T follicular helper cell (primary cell): ENCODE results near the gene TENM4.

Experiments used
- DNase-seq: peaks from one replicate; pipeline ENCODE4 v3.0.0-alpha.2; 2020; ENCODE audit warnings: low read depth

The TENM4 gene

DNA sequence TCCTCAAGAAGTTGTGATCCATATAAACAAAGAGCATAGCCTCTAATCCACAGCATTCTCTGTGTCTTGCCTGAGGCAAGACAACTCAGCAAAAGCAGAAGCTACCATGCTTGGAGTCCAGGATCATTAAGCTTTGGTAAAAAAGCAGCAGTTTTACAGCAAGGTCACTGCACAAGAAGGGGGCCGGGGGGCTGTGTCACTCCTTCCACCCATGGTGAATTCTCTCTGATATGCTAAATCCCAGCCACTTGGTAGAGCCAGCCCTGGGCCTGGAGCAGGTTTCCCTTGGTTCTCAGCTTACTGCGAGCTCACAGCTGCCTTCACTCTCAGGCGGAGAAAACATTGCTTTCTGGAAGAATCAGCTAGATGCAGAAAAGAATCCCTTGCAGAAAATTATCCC, 144.7 kb downstream of the TENM4 start:
- no peak for DNase-seq

DNA sequence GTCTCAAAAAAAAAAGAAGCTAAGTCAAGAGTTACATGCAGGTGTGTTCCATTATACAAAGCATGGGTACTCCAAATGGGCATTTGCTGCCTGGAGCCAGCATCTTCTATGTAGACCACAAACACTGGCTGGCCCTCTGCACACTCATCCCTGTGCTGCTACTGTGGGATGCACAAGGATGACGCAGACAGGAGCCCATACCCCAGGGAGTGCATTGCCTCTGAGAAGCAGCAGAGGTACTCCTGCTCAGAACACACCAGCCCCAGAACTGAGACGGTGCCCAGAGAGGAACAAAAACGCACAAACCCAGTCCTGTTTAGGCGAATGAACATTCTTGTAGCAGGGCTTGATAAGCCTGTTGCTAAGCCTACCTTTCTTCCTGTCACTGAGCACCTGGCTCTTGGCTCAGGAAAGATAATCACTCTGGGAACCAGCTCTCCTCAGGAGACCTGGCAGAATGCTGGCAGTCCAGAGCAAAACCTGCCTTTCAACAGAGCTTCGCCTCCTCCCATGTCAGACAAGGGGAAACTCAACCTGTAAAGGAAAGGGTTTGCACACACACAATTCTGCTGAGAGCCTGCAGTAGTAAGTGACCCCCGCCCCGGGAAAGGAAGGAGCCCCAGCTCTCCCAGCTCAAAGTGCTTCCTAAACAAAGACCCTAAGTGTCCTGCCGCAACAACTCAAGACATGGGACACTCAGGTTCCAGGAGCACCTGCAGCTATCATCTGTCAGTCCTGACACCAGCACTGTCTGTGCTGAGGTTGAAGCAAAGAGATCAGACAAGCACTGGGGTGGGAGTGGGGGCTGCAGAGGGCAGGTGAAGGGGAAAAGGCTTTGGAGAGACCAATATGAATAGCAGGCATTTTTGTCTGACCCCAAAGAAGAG, 145.7 kb downstream of the TENM4 start:
- DNase-seq: no peak

DNA sequence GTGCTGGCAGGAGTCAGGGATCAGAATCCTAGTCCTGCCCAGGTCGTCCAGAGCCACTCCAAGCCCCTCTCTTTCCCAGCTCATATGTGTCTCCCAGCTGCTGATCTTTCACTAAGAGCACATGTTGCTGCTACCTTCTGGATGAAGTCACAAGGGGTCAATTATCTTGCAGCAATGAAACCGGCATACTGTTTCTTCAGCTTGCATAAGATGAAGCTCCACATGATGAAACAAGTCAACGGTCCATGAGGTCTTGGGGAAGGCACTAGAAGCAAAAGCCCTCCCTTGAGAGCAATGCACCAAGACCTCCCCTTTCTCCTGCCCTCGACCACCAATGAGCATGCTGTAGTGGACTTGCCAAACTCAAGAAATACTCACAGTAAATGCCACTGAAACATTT, 148.9 kb downstream of the TENM4 start:
- DNase-seq: no peak

DNA sequence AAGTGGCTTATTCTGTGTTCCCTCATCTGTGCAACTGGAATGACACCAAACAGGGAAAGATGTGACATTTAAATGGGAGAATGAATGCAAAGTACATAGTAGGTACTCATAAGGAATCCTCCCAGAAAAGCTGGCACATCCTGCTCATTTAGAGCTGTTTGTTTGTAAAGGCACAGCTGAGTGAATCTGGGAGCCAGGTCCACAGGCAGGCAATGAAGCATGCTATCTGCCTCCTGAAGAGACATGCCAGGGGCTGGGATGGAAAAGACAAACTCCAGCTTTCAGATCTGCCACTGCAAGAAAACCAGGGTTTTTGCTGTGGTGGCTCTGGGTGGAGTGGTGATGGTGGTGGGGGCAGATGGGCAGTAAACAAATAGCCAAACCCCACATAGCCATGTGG, 150.1 kb downstream of the TENM4 start:
- no peak for DNase-seq

DNA sequence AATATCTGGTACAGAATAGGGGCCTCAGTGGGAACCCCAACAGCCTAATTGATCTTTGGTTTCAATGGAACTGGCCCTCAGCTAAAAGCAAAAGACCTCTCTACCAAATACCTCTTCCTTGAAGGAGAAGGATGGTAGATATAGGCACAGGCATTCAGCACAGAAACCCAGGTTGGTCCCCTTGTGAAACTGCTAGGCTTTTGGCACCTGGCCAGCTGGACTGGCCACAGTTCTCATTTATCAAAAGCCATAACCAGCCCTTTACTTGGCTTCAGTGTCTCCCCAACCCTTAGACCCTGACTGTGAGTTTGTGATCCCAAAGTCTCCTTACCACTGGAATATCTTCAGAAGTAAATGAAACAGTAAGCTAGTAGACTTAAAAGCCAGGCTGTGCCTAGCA, 152.9 kb downstream of the TENM4 start:
- DNase-seq: no peak

DNA sequence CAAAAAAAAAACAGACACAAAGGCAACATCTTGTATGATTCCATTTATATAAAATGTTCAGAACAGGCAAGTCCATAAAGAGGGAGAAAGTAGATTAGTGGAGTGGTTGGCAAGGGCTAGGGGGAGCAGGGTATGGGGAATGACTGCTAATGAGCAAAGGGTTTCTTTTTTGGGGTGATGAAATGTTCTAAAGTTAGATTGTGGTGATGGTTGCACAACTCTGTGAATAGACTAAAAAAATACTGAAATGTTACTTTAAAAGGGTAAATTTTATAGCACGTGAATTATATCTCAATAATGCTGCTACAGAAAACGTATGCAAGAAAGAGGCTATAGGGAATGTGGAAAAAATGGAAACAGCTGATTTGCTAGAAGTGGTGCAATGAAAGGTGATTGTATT, 155.1 kb downstream of the TENM4 start:
- no peak for DNase-seq

DNA sequence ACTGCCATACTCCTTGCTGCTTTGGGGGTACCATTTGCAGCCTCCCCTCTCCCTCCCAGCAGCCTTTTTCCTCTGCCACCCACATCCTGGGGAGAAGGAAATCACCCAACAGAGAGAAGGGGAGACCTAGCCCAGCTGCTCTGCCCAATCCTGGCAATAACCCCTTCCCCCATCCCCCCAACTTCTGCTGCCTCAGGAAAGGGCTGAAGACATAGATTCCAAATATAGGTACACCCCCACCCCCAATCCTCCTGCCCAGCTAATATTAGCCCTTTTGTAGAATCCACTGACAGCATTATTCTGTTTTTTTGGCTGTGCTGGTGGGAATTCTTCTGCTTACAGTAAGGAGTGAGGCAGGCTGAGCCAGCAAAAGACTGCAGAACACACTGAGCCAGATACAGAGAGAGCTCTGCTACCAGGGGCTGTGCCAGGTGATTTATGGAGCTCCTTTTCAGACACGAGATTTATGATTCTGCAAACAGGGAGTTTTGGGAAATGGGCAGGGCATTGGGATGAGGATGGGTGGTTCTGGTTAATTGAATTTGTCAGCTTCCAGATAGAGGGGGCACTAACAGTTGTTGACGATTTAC, 164.0 kb downstream of the TENM4 start:
- no peak for DNase-seq

DNA sequence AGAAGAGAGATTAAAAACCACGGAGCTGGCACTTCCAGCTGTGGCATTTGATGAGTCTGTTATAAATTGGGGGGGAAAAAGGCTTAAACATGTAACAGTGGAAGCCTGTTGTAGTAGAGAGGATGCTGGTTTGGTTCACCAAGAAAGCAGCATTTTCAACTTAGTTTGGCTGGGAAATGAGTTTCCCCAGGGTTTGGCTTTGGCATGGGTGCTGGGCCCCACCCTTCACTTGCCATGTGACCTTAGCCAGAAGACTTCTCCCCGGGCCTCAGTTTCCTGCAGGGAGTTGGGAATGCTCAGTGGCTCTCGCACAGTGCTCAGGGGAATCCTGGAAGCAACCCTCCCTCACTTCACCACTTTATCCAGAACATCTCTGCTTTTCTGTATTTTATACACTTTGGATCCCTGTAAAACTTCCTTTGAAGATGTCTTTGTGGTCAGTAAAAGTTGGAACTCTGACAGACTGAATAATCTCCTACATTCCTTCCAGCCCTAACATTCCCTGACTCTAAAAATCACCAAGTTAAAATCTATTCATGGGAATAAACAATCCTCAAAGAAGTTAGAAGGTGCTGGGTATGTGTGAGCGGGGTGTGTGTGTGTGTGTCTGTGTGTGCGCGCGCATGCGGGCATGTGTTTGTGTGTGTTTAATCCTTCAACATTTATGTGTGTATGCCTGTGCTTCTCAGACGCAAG, 166.0 kb downstream of the TENM4 start:
- DNase-seq: no peak

DNA sequence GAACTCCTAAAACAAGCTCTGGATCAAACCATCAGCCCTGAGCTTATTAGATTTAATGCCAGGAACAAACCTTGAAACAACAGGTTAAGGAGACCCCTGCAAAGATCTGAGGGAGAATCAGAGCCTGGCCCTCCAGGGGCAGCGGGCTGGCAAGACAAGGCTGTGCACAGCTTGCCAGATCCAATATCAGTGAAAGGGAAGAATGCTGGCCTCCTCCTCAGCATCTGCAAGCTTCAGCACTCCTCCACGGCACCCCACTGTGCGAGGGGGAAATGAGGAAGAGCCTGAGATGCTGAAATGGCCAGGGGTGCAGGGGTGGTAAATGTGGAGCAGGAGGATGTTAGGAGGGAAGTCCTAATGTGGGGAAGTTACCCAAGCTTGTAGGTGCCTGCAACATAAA, 167.0 kb downstream of the TENM4 start:
- no peak for DNase-seq

DNA sequence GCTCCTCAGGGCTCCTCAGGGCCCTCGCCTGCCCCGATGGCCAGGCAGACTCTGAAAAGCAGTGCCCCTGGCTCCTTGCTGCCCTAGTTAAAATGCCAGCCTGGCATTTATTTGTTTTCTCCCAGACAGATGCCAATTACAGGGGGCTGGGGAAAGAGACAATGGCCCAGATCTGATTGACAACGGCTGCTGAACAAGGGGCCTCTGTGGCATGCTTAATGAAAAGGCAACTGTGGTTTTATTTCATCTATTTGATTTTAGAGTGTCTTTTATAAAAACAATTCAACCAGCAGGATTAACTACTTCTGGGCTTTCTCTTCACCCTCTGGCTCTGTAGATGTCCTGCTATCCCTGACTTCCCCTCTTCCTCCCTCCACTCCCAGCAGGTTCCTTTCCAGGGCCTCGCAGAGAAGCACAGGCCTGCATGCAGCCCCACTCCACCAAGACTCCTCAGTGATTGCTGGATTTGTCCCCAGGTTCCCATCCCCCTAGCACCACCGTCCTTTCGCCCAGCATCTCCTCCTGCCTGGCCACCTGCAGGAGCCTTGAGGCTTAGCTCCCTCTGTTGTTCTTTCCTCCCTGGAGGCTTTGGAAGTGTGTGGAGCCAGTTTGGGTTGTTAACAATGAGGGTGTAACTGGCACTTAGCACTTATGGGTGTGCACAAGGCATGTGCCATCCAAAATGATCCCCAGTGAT, 171.1 kb downstream of the TENM4 start:
- no peak for DNase-seq

DNA sequence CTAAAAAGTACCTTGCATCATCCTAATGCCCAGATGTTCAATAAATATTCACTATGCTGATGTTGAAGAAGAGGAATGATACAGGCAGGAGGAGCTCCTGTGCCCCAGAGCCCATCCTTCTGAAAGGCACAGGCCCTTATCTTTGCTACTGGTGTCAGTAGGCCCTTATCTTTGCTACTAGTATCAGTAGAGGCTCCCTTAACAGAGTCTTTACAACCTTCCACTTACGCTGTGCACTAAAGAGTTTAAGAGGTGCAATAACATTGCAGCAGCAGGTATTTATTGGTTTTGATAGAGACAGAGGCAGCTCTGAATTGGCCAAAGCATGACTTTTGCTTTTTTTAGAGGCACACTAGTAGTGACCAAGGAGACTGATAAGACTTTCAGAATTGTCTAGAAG, 174.4 kb downstream of the TENM4 start:
- DNase-seq: no peak

DNA sequence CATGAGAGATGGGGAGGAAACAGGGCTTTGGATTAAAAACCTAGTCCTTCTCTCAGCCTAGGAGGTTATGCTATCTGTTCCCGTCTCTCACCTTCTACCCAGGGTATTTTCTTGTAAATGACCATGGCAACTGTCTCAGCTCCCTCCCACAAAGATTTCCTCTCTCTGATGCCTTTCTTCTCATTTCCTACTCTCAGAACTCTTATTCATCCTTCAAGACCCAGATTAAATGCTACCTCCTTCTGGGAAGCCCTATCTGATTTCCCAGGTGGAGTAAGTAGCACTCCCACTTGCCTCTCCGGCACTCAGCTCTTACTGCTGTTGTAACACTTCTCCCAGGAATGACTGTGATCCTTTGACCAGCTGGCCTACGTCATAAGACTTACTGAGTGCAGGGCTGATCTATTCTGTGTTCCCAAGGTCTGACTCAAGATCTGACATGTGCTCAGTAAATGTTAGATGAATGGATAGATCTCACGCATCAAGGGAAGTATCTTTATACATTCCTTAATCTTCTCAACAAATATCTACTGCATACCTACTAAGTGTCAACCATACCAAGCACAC, 175.0 kb downstream of the TENM4 start:
- DNase-seq: no peak

DNA sequence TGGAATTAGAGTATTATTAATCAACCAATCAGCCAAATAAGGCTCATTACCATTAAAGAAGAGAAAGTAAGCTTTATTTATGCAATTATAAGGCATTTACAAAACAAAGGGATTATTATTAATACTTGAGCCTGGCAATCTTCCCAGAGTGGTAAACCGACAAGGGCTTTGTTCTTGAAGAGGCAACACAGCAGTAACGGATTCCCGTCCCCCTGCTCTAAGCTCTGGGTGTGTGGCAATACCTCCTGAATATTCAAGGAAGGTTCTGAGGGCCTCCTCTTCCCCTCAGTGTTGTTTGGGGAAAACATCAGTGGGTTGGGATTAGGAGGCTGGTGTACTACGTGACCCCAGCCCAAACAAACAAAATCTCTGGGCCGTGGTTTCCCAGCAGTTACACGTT, 176.5 kb downstream of the TENM4 start:
- no peak for DNase-seq

DNA sequence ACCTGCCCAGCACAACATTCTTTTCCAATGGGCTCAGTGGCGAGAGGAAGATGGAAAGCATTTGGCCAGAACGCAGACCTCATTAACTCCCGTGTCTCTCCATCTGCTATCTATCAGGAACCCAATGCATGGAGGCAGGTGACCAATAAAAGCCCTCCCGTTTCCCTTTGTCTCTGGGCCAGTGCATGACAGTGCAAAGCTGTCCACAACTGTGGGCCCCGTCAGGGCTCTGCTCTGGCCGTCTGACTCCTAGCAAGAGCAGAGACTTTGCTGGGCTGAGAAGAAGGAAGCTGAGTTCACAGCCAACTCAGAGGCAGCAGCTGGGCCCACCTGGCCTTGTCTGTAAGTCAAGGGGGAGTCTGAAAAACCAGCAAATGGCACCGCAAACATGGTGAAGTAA, 177.8 kb downstream of the TENM4 start:
- no peak for DNase-seq

DNA sequence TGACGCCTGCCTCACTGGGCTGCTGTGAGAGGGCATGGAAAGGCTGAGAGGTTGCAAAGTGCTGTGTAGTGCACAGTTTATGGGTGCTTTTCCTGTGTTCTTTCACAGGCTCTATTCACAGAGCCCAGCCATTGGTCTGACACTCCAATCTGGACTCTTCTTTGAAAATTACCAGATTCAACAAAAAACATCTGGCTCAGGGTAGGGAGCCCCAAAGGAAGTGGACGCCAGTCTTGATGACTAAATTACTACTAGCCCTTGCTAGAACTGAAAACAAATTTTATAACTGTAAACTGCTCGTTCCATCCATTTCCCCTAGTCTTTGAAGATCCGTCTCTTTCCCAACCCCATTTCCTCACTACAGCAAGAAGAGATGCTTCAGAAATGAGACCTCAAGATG, 178.6 kb downstream of the TENM4 start:
- no peak for DNase-seq

DNA sequence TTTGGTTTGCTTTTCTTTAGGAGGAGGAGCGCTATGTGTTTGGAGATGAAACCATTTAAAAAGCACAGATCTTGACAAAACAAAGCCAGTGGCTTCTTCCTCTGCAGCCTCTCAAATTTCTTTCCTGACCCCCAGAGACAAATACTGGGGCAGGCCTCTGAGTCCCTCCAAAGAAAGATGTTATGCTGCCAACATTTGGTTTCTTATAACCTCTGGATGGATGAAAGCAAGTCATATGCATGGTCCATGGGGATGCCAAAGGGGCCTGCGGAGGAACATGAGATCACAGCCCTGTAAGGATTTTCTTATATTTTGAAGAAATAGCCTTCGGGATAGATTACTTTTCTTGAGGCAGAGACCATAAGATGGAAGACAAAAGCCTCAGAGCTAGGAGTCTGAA, 179.1 kb downstream of the TENM4 start:
- DNase-seq: no peak

DNA sequence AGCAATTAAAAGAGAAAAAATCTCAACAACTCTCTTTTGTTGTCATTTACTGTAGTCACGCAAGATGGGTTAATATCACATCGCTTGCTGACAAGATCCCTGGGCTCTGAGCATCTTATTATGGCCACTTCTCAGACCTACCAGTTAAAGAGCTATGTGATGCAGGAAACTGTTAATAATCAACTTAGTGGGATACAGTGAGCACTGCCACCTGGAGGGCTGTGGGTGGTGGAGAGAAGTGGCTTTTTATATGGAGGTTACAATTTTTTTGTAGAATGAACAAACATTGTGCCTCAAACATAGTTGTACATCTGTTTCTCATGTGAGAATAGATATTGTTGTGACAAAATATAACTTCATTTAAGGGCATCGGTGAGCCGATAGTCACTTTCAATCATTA, 181.0 kb downstream of the TENM4 start:
- no peak for DNase-seq

DNA sequence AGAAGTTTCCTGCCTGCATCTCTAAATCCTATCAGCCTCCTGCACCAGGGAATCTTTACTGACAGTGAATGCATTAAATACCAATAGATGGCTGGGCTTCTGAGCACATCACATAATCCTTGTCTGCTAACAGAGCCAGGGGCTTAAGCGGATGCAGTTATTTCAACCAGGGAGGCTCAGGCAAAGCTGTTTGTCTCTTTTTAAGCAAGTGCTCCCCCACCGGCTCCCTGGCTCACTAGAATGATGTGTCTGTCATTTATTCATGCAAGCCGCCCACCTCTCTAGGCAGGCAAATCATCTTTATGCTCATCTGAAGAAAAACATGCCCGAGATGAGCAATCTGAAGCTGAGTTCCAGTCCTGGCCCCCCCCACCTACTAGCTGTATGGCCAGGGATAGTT, 182.3 kb downstream of the TENM4 start:
- no peak for DNase-seq

DNA sequence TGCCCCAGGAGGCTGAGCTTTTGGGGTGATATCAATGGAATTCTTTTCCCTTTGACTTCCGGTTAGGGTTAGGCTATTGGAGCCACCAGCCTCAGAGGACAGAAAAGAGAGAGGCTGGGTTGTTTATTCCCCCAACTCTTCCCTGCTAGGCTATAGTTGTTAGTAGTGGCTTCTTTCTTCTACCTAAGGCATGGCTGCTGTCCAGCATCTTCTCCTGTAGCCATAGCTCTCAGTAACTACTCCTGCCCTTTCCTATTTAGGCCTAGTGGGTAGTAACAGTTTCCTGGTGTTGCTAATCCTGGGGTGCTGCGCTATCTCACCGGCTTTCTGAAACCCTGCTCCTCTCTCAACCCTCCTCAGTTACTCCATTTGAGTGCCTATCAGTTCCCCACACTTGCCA, 184.9 kb downstream of the TENM4 start:
- no peak for DNase-seq

DNA sequence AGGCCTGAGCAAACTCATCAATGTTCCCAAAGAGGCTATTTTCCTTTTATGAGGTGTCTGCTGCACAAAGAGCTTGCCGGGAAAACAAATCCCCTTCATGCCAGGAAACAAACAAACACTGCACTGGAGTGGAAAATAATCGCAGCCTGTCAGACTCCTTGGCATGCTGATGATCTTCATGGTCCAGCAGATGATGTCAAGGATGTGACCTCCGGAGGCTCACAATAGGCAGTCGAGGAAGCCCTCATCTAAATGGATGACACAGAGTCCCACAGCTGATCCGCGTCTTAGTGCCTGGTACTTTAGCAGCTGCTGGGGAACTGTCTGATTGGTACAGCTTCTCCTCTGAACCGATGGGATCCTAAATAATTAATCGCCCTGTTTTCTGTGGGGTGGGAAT, 187.6 kb downstream of the TENM4 start:
- no peak for DNase-seq

DNA sequence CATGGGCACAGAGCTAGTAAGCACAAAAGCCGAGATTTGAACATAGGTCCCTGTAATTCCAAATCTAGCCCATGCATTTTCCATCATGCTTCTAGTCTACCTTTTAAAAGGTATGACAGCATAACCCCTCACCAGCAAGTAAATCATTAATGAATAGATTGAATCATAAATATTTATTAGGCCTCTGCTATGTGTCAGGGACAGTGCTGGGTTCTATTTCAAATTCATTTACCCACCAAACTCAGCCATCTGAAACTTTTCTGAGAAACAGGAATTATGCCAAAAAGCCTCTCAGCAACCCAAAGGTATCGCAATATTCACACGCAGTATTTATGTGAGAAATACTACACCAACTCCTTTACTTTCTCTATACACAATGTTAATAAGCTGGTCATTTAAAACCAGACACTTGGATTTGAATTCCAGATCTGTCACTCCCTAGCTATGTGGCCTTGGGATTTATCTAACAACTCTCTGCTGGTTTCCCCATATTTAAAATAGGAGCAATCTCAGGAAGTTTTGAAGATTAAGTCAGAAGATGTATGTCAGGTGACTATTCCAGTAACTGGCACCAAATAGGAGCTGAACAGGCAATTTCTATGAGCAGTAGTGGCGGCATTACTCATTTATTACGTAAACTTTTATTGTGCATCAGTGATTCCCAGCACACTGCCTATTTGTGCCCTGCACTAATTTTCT, 191.4 kb downstream of the TENM4 start:
- no peak for DNase-seq

DNA sequence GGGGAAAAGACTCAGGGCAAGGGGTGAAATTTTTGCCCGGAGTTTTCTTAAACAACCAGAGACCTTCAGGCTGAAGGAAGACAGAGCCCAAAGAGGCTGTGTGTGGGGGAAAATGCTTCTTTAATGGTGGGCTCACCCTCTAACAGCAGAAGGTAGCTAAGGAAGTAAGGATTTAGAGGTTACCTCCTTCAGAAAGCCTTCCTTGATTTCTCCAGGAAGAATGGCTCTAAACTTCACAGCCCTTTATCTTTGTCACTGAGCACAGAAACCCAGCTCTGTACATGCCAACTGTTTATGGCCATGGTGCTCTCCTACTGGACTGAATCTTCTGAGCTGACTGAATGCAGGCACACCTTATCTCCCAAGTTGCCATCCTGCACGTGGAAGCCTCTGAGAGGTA, 196.0 kb downstream of the TENM4 start:
- DNase-seq: no peak
